Heart left ventricle (tissue), 16 donors: ENCODE measurements around the gene RUFY3. TPM values are rescaled to one million over a fixed set of nuclear protein-coding genes. Genes with fewer than 3 reads are reported as not detected.

Experiments used
- ATAC-seq, 4 donors: fragments of 200-7000 bp; cut with Tn5 transposase; one replicate each; pipeline ENCODE4 v1.9.1; 2020 to 2022; ENCODE audit warnings: moderate library complexity in 4 of 4, mild to moderate bottlenecking in 3 of 4, moderate number of reproducible peaks in 1 of 4
- DNase-seq, 5 donors: peaks; one replicate each; pipeline ENCODE4 v3.0.0-alpha.2; 2020
- H3K27ac ChIP-seq, 12 donors: fragments of 200-600 bp; sonication (generic) in 4 of 12; one replicate each; pipeline versions ENCODE4 v1.5.0 to v1.8.0; 2016 to 2022; ENCODE audit warnings: mild to moderate bottlenecking in 2 of 12
- H3K27me3 ChIP-seq, 9 donors: fragments of 200-600 bp; sonication (generic) in 2 of 9; one replicate each; pipeline versions ENCODE4 v1.5.1 to v1.8.0; 2016 to 2022; ENCODE audit warnings: mild to moderate bottlenecking in 3 of 9
- H3K36me3 ChIP-seq, 9 donors: fragments of 200-600 bp; sonication (generic) in 2 of 9; one replicate each; pipeline versions ENCODE4 v1.5.0 to v1.8.0; 2018 to 2022; ENCODE audit warnings: mild to moderate bottlenecking in 2 of 9
- H3K4me1 ChIP-seq, 12 donors: fragments of 200-600 bp; sonication (generic) in 4 of 12; one replicate each; pipeline versions ENCODE4 v1.5.0 to v1.8.0; 2016 to 2022; ENCODE audit warnings: mild to moderate bottlenecking in 3 of 12
- H3K4me3 ChIP-seq, 12 donors: fragments of 200-600 bp; sonication (generic) in 4 of 12; one replicate each; pipeline versions ENCODE4 v1.5.0 to v1.8.0; 2017 to 2022; ENCODE audit warnings: mild to moderate bottlenecking in 9 of 12, moderate library complexity in 4 of 12
- H3K9me3 ChIP-seq, 12 donors: fragments of 200-600 bp; sonication (generic) in 4 of 12; one replicate each; pipeline versions ENCODE4 v1.5.0 to v1.8.0; 2016 to 2022; ENCODE audit warnings: mild to moderate bottlenecking in 1 of 12
- CTCF ChIP-seq, 12 donors: fragments of 200-600 bp; sonication (generic) in 4 of 12; IDR thresholded peaks; one replicate each; pipeline versions ENCODE4 v1.5.0 to v1.8.0; 2018 to 2022; ENCODE audit warnings: antibody characterized with exemption in 12 of 12, mild to moderate bottlenecking in 5 of 12
- POLR2A ChIP-seq, 2 donors: fragments of 450-650 bp; IDR thresholded peaks; one replicate each; pipeline ENCODE4 v1.6.1; 2017; ENCODE audit warnings: antibody characterized with exemption in 2 of 2, mild to moderate bottlenecking in 2 of 2, moderate library complexity in 2 of 2
- WGBS, 4 donors: extraction: QIAGEN DNeasy Blood & Tissue Kit in 2 of 4; methylation state at CpG; one replicate each; pipeline versions ENCODE4 v1.1.5 to v1.1.7; 2013 to 2018; 5-methylcytosine and 5-hydroxymethylcytosine counted together
- intact Hi-C, 10 donors: fragments of 100-400 bp; cut with DNase I; formaldehyde crosslinking; loops; one replicate each; pipeline versions ENCODE4 v1.11.1 to v1.14.2; 2022
- polyA plus RNA-seq, 2 donors: library from polyadenylated mRNA; stranded (reverse); fragments of 200-250 nt; gene quantifications; one replicate each; pipeline ENCODE4 v1.2.3, GENCODE V29; 2013
- total RNA-seq, 9 donors: library from RNA; depleted of rRNA in 2 of 9; stranded (reverse); fragments of >200 nt in 2 of 9; fragmentation: NEBNext Ultra II Directional in 3 of 9; extraction: Animal tissue kit (Norgen Biotek cat#: 25700) in 3 of 9; gene quantifications; one replicate each; pipeline versions ENCODE4 v1.1.0 to v1.2.4, GENCODE V29; 2016 to 2023
- donor health status: ischemic (EF 13 %, LVEDD 7.1; RV severe dilation, severe dysfunction).
- donor health status: healthy with polysubstance abuse.
- donor health status: DM: no; HTN: yes; CAD: no.
- donor health status: DM: no; HTN: no; CAD: no.
- donor health status: ischemic (EF 25% LVEDD 6.9; RV normal size, moderate dysfunction).
- donor health status: ischemic (EF 25% LVEDD 5.7; RV mildly dilated, moderate dysfunction).
- donor health status: healthy.
- donor health status: DM: yes; HTN: yes; CAD: no.
- donor health status: ischemic (EF 35%, LVEDD 5.7; RV mildly dilated, moderate dysfunction).
- donor health status: nonischemic (EF 11% LVEDD 7.7; RV severe dilation, severe dysfunction).
- donor health status: DM: yes; HTN: yes; CAD: no.
- donor health status: PGD.
- donor health status: ischemic (EF 29% LVEDD 5.4; RV normal size, mild dysfunction).
- donor health status: nonischemic (EF 23%, LVEDD 6.1; RV moderate dilation, normal function).

RUFY3 gene
- total and polyA plus RNA-seq, 11 donors: 12.8 to 33.0 (median 18.7) TPM

- no peak for ATAC-seq
- 92 to 94% (median 92%) methylated on average over 1 of the region's 1 CpG for WGBS, 4 donors
- Histone ChIP-seq H3K4me3 (no peak overlapping the region), H3K4me1 (no peaks in the 10 kb centered on the region), H3K36me3 (peaks cover 0 to 87% (median 64%) of the 10 kb centered on the region in 9 donors), H3K27me3 (no peaks in the 10 kb centered on the region), H3K27ac (no peak overlapping the region), H3K9me3 (peaks cover 0 to under 1% (median 0%) of the 10 kb centered on the region in 12 donors)
- no peak for DNase-seq
- TF ChIP-seq CTCF (IDR thresholded peaks at IDR 0.05) (no peak), POLR2A (IDR thresholded peaks at IDR 0.05) (no peak)
- intact Hi-C loops: no loop called here
Measured at GRCh38 chr4:70801265-70801809, 79.6 kb downstream of the RUFY3 start.

DNA sequence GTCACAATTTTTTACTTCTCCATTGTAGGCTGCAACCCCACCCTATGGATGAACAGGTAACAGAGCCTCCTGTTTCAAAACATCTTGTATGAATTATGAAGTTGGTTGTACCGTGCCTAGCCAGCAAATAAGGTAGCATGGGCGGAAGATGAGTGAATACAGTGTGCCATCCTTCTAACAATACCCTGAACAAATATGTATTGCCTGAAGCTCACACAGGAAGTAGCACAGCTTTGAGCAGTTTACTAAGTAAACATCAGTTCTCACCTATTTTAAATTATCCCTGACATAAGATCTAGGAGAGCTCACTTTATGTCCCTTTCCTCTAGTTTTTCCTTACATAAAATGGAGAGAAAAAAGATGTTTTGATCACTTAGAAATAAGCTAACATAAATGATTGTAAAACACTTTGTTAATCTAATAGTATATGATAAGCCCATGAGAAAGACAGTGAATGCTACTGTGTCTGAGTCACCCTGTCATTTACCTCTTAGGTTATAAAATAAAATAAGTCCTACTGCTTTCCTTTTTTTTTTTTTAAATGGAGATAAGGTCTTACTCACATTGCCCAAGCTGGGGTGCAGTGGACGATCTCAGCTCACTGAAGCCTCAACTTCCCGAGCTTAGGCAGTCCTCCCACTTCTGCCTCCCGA lies 81.3 kb downstream of the RUFY3 start:
- no peak overlapping the region for H3K4me3 ChIP-seq
- no peak overlapping the region for H3K27ac ChIP-seq
- TF ChIP-seq CTCF (IDR thresholded peaks at IDR 0.05) (no peak), POLR2A (IDR thresholded peaks at IDR 0.05) (no peak)
- H3K4me1 ChIP-seq: no peaks in the 10 kb centered on the region
- DNase-seq (no peak), ATAC-seq (no peak)
- WGBS, 4 donors: 90 to 94% (median 92%) methylated on average over 5 of the region's 5 CpGs
- H3K36me3 ChIP-seq: peaks cover 0 to 88% (median 61%) of the 10 kb centered on the region in 9 donors
- intact Hi-C loops: no loop called here
- H3K9me3 ChIP-seq: no peaks in the 10 kb centered on the region
- H3K27me3 ChIP-seq: no peaks in the 10 kb centered on the region

GRCh38 chr4:70808151-70808550 lies 86.4 kb downstream of the RUFY3 start:
- intact Hi-C loops: no loop called here
- WGBS, 4 donors: 91 to 95% (median 94%) methylated on average over 1 of the region's 1 CpG
- TF ChIP-seq POLR2A (IDR thresholded peaks at IDR 0.05) (no peak), CTCF (IDR thresholded peaks at IDR 0.05) (no peak)

GRCh38 chr4:70815370-70815769 lies 93.6 kb downstream of the RUFY3 start:
- no peaks in the 10 kb centered on the region for H3K27me3 ChIP-seq
- no peak overlapping the region for H3K27ac ChIP-seq
- peaks cover 0 to 6% (median 0%) of the 10 kb centered on the region in 12 donors for H3K4me1 ChIP-seq
- peaks cover 0 to 3% (median 0%) of the 10 kb centered on the region in 12 donors for H3K9me3 ChIP-seq
- ATAC-seq (no peak), DNase-seq (no peak)
- peaks cover 0 to 34% (median 21%) of the 10 kb centered on the region in 9 donors for H3K36me3 ChIP-seq
- no peak overlapping the region for H3K4me3 ChIP-seq
- TF ChIP-seq CTCF (IDR thresholded peaks at IDR 0.05) (no peak), POLR2A (IDR thresholded peaks at IDR 0.05) (no peak)
- 94 to 100% (median 98%) methylated on average over 1 of the region's 1 CpG for WGBS, 4 donors
- intact Hi-C loops: no loop called here

More at GRCh38 chr4:70808151-70808550, 86.4 kb downstream of the RUFY3 start:
- peaks cover 0 to 56% (median 28%) of the 10 kb centered on the region in 9 donors for H3K36me3 ChIP-seq
- H3K27ac ChIP-seq: no peak overlapping the region
- no peaks in the 10 kb centered on the region for H3K9me3 ChIP-seq
- no peaks in the 10 kb centered on the region for H3K4me1 ChIP-seq
- H3K27me3 ChIP-seq: no peaks in the 10 kb centered on the region
- no peak overlapping the region for H3K4me3 ChIP-seq
- ATAC-seq (no peak), DNase-seq (no peak)
